IMR-90 (cell line): ENCODE results near the gene FADD. TPM values are rescaled to one million over a fixed set of nuclear protein-coding genes. Genes with fewer than 3 reads are reported as not detected.

Source experiments
- ATAC-seq: fragments of 200-7000 bp; cut with Tn5 transposase; 2 replicates; pipeline ENCODE4 v1.9.1; 2020; ENCODE audit warnings: low read depth, mild to moderate bottlenecking, moderate library complexity
- BruUV-seq: library from RNA; stranded (reverse); fragments of 400-500 nt; replicated peaks from 2 replicates; lab custom pipeline; 2021; lab: Mats Ljungman, UMichigan
- CTCF ChIA-PET: fragments of 300-600 bp; formaldehyde crosslinking; extraction: SDS; loops from one replicate; lab custom pipeline; 2021; ENCODE audit warnings: antibody characterized with exemption; lab: Yijun Ruan, JAX
- POLR2A ChIA-PET: fragments of 300-600 bp; sonication (Branson Sonifier 250); formaldehyde crosslinking; loops from one replicate; lab custom pipeline; 2022; ENCODE audit warnings: antibody characterized with exemption; ENCODE audit not compliant: unreplicated experiment; lab: Charles Lee
- DNase-seq: peaks from one replicate; pipeline ENCODE4 v3.0.0; 2013
- H2AFZ ChIP-seq: replicated peaks from 2 replicates; pipeline ENCODE3; 2013; ENCODE audit warnings: low read length, mild to moderate bottlenecking; ENCODE audit not compliant: poor library complexity
- H2AK5ac ChIP-seq: 2 replicates; pipeline ENCODE4 v1.6.1; 2013; ENCODE audit warnings: low read depth, low read length, inconsistent platforms
- H2AK9ac ChIP-seq: replicated peaks from 2 replicates; pipeline ENCODE3; 2013; ENCODE audit warnings: mild to moderate bottlenecking, low read depth, low read length, moderate library complexity; ENCODE audit not compliant: poor library complexity
- H2BK120ac ChIP-seq: 2 replicates; pipeline ENCODE4 v1.6.1; 2013; ENCODE audit warnings: low read depth, low read length, inconsistent platforms
- H2BK15ac ChIP-seq: 3 replicates; pipeline ENCODE4 v1.6.1; 2013; ENCODE audit warnings: low read depth, low read length, inconsistent platforms
- H2BK20ac ChIP-seq: 2 replicates; pipeline ENCODE4 v1.6.1; 2013; ENCODE audit warnings: low read depth, mild to moderate bottlenecking, inconsistent platforms, low read length, moderate library complexity
- H2BK5ac ChIP-seq: 2 replicates; pipeline ENCODE4 v1.6.1; 2013; ENCODE audit warnings: mild to moderate bottlenecking, low read depth, low read length, inconsistent platforms; ENCODE audit not compliant: poor library complexity, severe bottlenecking
- H3K14ac ChIP-seq: replicated peaks from 2 replicates; pipeline ENCODE4 v1.6.1; 2013; ENCODE audit warnings: low read depth, low read length, inconsistent platforms
- H3K18ac ChIP-seq: 2 replicates; pipeline ENCODE4 v1.6.1; 2013; ENCODE audit warnings: low read depth, low read length, control low read depth
- H3K23ac ChIP-seq: 2 replicates; pipeline ENCODE4 v1.6.1; 2013; ENCODE audit warnings: low read depth, low read length, inconsistent platforms
- H3K27ac ChIP-seq: 2 replicates; pipeline ENCODE4 v1.5.1; 2013; ENCODE audit warnings: mild to moderate bottlenecking, control low read depth, low read length; ENCODE audit not compliant: insufficient read depth
- H3K27me3 ChIP-seq: 2 replicates; pipeline ENCODE4 v1.6.1; 2013; ENCODE audit warnings: low read length; ENCODE audit not compliant: control insufficient read depth, insufficient read depth
- H3K36me3 ChIP-seq: 2 replicates; pipeline ENCODE4 v1.6.1; 2013; ENCODE audit warnings: low read length, mixed read lengths; ENCODE audit not compliant: control insufficient read depth, insufficient read depth
- H3K4ac ChIP-seq: 2 replicates; pipeline ENCODE4 v1.6.1; 2013; ENCODE audit warnings: low read depth, low read length, inconsistent platforms
- H3K4me1 ChIP-seq: 2 replicates; pipeline ENCODE4 v1.6.1; 2013; ENCODE audit warnings: low read length, mixed read lengths; ENCODE audit not compliant: control insufficient read depth, insufficient read depth
- H3K4me2 ChIP-seq: 2 replicates; pipeline ENCODE4 v1.6.1; 2013; ENCODE audit warnings: low read depth, mild to moderate bottlenecking, control low read depth, low read length, moderate library complexity
- H3K4me3 ChIP-seq: 2 replicates; pipeline ENCODE4 v1.5.1; 2013; ENCODE audit warnings: low read depth, mild to moderate bottlenecking, control low read depth, low read length, moderate library complexity; ENCODE audit not compliant: insufficient read depth
- H3K56ac ChIP-seq: 2 replicates; pipeline ENCODE4 v1.6.1; 2013; ENCODE audit warnings: low read length, inconsistent platforms; ENCODE audit not compliant: insufficient read depth; ENCODE audit errors: extremely low read depth
- H3K79me1 ChIP-seq, 2 experiments: 2 replicates each; pipeline ENCODE4 v1.6.1; 2013; ENCODE audit warnings: low read length in 2 of 2, inconsistent platforms in 1 of 2, low read depth in 1 of 2
- H3K9ac ChIP-seq: 2 replicates; pipeline ENCODE4 v1.6.1; 2013; ENCODE audit warnings: low read depth, low read length, control low read depth
- H3K9me1 ChIP-seq: 2 replicates; pipeline ENCODE4 v1.6.1; 2013; ENCODE audit warnings: low read length, inconsistent platforms; ENCODE audit not compliant: insufficient read depth
- H3K9me3 ChIP-seq: 2 replicates; pipeline ENCODE4 v1.6.1; 2013; ENCODE audit warnings: low read length; ENCODE audit not compliant: control insufficient read depth, insufficient read depth
- H4K20me1 ChIP-seq: 2 replicates; pipeline ENCODE4 v1.6.1; 2013; ENCODE audit warnings: low read length, inconsistent platforms; ENCODE audit not compliant: insufficient read depth
- H4K5ac ChIP-seq: 2 replicates; pipeline ENCODE4 v1.6.1; 2013; ENCODE audit warnings: mild to moderate bottlenecking, low read depth, low read length, control low read depth
- H4K8ac ChIP-seq, 2 experiments: 2 replicates each; pipeline ENCODE4 v1.6.1; 2013; ENCODE audit warnings: low read depth in 2 of 2, low read length in 2 of 2, control low read depth in 1 of 2, inconsistent platforms in 1 of 2
- H4K91ac ChIP-seq: 2 replicates; pipeline ENCODE4 v1.6.1; 2013; ENCODE audit warnings: low read depth, low read length, inconsistent platforms; ENCODE audit not compliant: insufficient read depth
- BHLHE40 ChIP-seq: fragments of 150-350 bp; IDR thresholded peaks from 2 replicates; pipeline ENCODE4 v1.6.1; 2016; ENCODE audit warnings: mild to moderate bottlenecking, low read depth, low read length
- CEBPB ChIP-seq: IDR thresholded peaks from 2 replicates; pipeline ENCODE4 v1.6.1; 2012; ENCODE audit warnings: low read depth, low read length, improper control_type of control experiment
- CTCF ChIP-seq: conservative IDR thresholded peaks from 2 replicates; pipeline ENCODE4 v1.5.1; 2012; ENCODE audit warnings: mild to moderate bottlenecking, low read depth, low read length, improper control_type of control experiment
- MAZ ChIP-seq: IDR thresholded peaks from 2 replicates; pipeline ENCODE4 v1.6.1; 2012; ENCODE audit warnings: low read depth, mild to moderate bottlenecking, low read length, improper control_type of control experiment, moderate library complexity, borderline replicate concordance
- MXI1 ChIP-seq: IDR thresholded peaks from 2 replicates; pipeline ENCODE4 v1.6.1; 2012; ENCODE audit warnings: low read depth, mild to moderate bottlenecking, low read length, moderate library complexity, borderline replicate concordance
- NFE2L2 ChIP-seq: fragments of 150-350 bp; IDR thresholded peaks from 2 replicates; pipeline ENCODE4 v1.6.1; 2016; ENCODE audit warnings: low read depth, mild to moderate bottlenecking, low read length
- POLR2A ChIP-seq: IDR thresholded peaks from 2 replicates; pipeline ENCODE4 v1.6.1; 2012; ENCODE audit warnings: mild to moderate bottlenecking, low read depth, low read length
- RCOR1 ChIP-seq: IDR thresholded peaks from 2 replicates; pipeline ENCODE4 v1.6.1; 2012; ENCODE audit warnings: mild to moderate bottlenecking, low read length, improper control_type of control experiment; ENCODE audit not compliant: insufficient replicate concordance
- USF2 ChIP-seq: fragments of 150-350 bp; IDR thresholded peaks from 2 replicates; pipeline ENCODE4 v1.6.1; 2017; ENCODE audit warnings: mild to moderate bottlenecking, antibody characterized with exemption, low read length, low read depth
- WGBS, 2 experiments: methylation state at CpG; one replicate each; pipeline versions ENCODE4 v1.1.5 to v1.1.7; 2013; ENCODE audit warnings: missing lambda C conversion rate in 2 of 2; ENCODE audit not compliant: insufficient read length in 1 of 2; ENCODE audit errors: extremely low coverage in 2 of 2; 5-methylcytosine and 5-hydroxymethylcytosine counted together
- dilution Hi-C: fragments of 300-500 bp; cut with HindIII; formaldehyde crosslinking; loops from one replicate; pipeline ENCODE4 v1.14.3; 2018; ENCODE audit warnings: low sequenced_read_pairs; ENCODE audit not compliant: unreplicated experiment
- in situ Hi-C: fragments of 300-500 bp; cut with MboI; formaldehyde crosslinking; loops from 3 replicates; pipeline ENCODE4 v1.14.3; 2019; ENCODE audit warnings: low sequenced_read_pairs, inconsistent platforms, mixed read lengths
- intact Hi-C: fragments of 100-400 bp; cut with micrococcal nuclease; formaldehyde crosslinking; loops from 2 replicates; pipeline ENCODE4 v1.10.0; 2022
- polyA plus RNA-seq, 3 experiments: library from polyadenylated mRNA; depleted of rRNA; stranded (reverse); fragments of >200 nt; gene quantifications; 2 replicates each; pipeline ENCODE4 v1.2.3, GENCODE V29; 2012; ENCODE audit warnings: low replicate concordance in 1 of 3
- total RNA-seq: library from RNA; depleted of rRNA; stranded (reverse); fragments of >200 nt; gene quantifications from 2 replicates; pipeline ENCODE4 v1.2.3, GENCODE V29; 2012

FADD gene
- total and polyA plus RNA-seq, 2 of the 4 experiments (the other 2 are of a cell fraction), result 38.1 to 44.4 TPM

- in situ Hi-C loops, result no loop called here
- 90% methylated on average over 2 of the region's 17 CpGs; no CpG with 5 or more reads in 1 of the 2 experiments for WGBS, 2 experiments
- Histone ChIP-seq H2BK120ac (no peak overlapping the region), H3K9me3 (no peaks in the 10 kb centered on the region), H4K5ac (no peak overlapping the region), H4K20me1 (no peaks in the 10 kb centered on the region), H2BK15ac (no peak overlapping the region), H3K4me1 (no peaks in the 10 kb centered on the region), H3K23ac (no peak overlapping the region), H3K4me2 (no peak overlapping the region), H3K36me3 (peaks cover 24% of the 10 kb centered on the region; the same call in 1 of the 2 replicates), H2AK9ac (peak overlapping the region; percentile 28), H3K9ac (no peak overlapping the region), H2BK5ac (no peak overlapping the region), H2AK5ac (no peak overlapping the region), H4K8ac (no peak overlapping the region), H4K91ac (no peak overlapping the region), H2AFZ (no peak overlapping the region), H3K79me1 (no peaks in the 10 kb centered on the region), H3K27me3 (no peaks in the 10 kb centered on the region), H3K27ac (no peak overlapping the region), H3K9me1 (no peaks in the 10 kb centered on the region), H3K4me3 (no peak overlapping the region), H3K56ac (no peak overlapping the region), H3K18ac (no peak overlapping the region), H2BK20ac (no peak overlapping the region), H3K14ac (no peak overlapping the region), H3K4ac (no peak overlapping the region)
- dilution Hi-C loops, result loop anchor here (25.0 kb wide), 1 partner anchor 256 kb away; no protein-coding TSS in a partner anchor
- POLR2A ChIA-PET, result no interaction called here
- TF ChIP-seq RCOR1 (no peak), BHLHE40 (no peak), NFE2L2 (no peak), MXI1 (no peak), POLR2A (no peak), CTCF (no peak), USF2 (no peak), MAZ (no peak), CEBPB (no peak)
- ATAC-seq (no peak), DNase-seq (no peak)
- BruUV-seq, result no TSS peak
- CTCF ChIA-PET, result no interaction called here
- intact Hi-C loops, result no loop called here
Measured at GRCh38 chr11:70167723-70168404, 35.2 kb upstream of the FADD start.
